Measurements from ENCODE around the gene SLCO6A1.
"Not testable (repeated sequence)": the region's sequence is repeated elsewhere in the genome, so short reads cannot be mapped to it uniquely, and the experiment has no call there.

Gene SLCO6A1

DNA sequence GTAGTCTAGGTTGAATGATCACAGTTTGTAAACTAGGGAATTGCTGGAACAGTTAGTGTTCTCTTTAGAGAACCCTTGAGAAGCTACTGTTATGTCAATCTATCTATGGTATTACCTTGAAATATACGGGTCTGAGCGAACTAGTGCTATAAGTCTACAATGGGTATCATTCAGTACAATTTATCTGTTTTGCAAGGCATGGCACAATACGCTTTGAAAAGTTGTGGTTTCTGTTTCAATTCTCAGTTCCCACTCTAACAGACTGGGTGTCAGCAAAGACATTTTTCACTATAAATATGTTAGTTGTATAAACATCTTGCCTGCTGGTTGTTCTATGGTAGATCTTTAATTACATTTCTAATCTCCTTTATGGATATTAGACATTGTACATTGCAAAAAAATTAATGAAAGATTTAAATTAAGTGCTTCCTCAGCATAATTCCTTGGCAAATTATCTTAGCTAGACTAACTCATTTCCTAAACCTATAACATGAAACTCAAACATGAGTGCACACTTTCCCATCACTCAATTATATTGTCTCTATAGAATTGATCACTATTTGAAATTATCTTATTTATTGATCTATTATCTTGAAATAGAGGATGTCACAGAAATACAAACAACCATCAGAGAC is 24.9 kb upstream of the SLCO6A1 start:
- ATAC-seq: peak; percentile 71
- no peak overlapping the region for H3K27ac Mint-ChIP-seq
- H3K4me1 Mint-ChIP-seq: peaks cover 10% of the 10 kb centered on the region
- peaks cover 2% of the 10 kb centered on the region for H3K9me3 Mint-ChIP-seq
- H3K36me3 Mint-ChIP-seq: no peaks in the 10 kb centered on the region
- no peaks in the 10 kb centered on the region for H3K27me3 Mint-ChIP-seq
- no peak overlapping the region for H3K4me3 Mint-ChIP-seq

DNA sequence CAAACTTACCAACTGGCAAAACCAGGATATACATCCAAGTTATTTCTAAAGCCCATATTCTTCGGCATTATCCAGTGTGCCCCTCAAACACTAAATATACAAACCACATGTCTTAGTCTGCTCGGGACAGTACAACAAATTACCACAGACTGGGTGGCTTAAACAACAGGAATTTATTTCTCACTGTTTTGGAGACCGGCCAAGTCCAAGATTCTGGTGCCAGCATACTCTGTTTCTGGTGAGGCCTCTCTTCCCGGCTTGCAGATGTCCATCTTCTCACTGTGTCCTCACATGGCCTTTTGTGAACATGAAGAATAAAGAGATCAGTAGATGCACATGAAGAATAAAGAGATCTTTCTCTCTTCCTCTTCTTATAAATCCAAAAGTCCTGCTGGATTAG is 12.9 kb upstream of the SLCO6A1 start:
- H3K27ac Mint-ChIP-seq: no peak overlapping the region
- H3K36me3 Mint-ChIP-seq: no peaks in the 10 kb centered on the region
- H3K27me3 Mint-ChIP-seq: no peaks in the 10 kb centered on the region
- no peaks in the 10 kb centered on the region for H3K9me3 Mint-ChIP-seq
- no peak overlapping the region for H3K4me3 Mint-ChIP-seq
- no peak for ATAC-seq
- H3K4me1 Mint-ChIP-seq: no peaks in the 10 kb centered on the region

DNA sequence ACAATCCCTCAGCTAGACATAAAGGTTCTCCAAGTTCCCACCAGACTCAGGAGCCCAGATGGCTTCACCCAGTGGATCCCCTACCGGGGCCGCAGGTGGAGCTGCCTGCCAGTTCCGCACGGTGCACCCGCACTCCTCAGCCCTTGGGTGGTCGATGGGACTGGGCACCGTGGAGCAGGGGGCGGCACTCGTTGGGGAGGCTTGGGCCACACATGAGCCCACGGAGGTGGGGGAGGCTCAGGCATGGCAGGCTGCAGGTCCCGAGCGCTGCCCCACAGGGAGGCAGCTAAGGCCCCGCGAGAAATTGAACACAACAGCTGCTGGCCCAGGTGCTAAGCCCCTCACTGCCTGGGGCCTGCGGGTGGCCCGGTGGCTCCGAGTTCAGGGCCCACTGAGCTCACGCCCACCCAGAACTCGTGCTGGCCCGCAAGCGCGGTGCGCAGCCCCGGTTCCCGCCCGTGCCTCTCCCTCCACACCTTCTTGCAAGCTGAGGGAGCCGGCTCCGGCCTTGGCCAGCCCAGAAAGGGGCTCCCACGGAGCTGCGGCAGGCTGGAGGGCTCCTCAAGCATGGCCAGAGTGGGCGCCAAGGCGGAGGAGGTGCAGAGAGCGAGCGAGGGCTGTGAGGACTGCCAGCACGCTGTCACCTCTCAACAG is 7.4 kb downstream of the SLCO6A1 start:
- not testable (repeated sequence) for ATAC-seq, H3K36me3 Mint-ChIP-seq, H3K9me3 Mint-ChIP-seq, H3K27me3 Mint-ChIP-seq, H3K27ac Mint-ChIP-seq, H3K4me3 Mint-ChIP-seq, H3K4me1 Mint-ChIP-seq

DNA sequence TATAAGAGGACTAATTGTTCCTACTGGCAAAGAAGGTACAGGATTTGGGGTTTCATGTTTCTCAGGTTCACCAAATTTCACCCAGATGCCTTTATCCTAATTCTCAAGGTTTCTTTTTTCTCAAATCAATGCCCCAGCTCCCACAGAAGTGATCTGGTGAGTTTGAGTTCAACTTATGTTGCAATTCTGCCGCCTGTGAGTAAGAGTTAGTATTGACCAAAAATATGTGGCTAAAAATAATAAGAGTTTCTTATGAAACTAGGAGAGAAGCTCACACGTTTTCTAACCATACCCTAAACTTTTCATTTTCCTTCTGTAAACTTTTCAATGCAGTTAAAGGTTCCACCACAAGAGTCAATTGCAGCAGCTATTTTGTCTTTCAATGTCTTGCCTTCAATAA is 15.1 kb downstream of the SLCO6A1 start:
- no peak for ATAC-seq
- H3K27ac Mint-ChIP-seq: no peak overlapping the region
- H3K36me3 Mint-ChIP-seq: no peaks in the 10 kb centered on the region
- H3K27me3 Mint-ChIP-seq: no peaks in the 10 kb centered on the region
- H3K4me1 Mint-ChIP-seq: no peaks in the 10 kb centered on the region
- no peaks in the 10 kb centered on the region for H3K9me3 Mint-ChIP-seq
- no peak overlapping the region for H3K4me3 Mint-ChIP-seq

DNA sequence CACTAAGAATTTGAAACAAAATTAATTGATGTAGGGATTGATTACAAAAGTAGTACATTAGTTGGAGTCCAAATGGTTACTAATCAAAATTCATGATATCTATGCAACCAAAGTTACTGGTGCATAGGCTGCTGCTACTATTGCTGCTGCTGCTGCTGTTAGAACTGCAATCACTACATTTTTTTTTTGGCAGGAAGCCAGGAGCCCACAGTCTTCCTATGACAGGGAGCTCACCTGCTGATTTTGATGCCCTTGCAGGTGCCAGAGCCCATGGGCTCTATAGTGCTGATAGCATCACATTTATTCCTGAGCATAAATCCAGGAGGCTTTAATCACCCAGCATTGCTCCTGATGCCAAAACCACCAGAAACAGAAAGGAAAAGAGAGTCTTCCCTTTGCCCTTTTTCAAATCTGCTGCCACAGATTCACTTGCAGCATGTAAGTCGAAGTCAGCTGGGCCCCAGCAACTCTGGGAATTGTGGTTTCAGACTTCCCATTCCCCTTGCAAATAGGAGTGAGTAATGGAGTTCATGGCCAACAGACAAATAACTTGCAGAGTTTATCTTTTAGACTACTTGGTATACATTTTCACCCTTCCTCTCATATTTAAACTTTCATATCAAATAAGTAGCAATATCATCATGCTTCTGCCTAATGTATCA is 17.6 kb downstream of the SLCO6A1 start:
- ATAC-seq: no peak
- Mint-ChIP-seq H3K27me3 (no peaks in the 10 kb centered on the region), H3K4me1 (no peaks in the 10 kb centered on the region), H3K27ac (no peak overlapping the region), H3K36me3 (no peaks in the 10 kb centered on the region), H3K9me3 (no peaks in the 10 kb centered on the region), H3K4me3 (no peak overlapping the region)

DNA sequence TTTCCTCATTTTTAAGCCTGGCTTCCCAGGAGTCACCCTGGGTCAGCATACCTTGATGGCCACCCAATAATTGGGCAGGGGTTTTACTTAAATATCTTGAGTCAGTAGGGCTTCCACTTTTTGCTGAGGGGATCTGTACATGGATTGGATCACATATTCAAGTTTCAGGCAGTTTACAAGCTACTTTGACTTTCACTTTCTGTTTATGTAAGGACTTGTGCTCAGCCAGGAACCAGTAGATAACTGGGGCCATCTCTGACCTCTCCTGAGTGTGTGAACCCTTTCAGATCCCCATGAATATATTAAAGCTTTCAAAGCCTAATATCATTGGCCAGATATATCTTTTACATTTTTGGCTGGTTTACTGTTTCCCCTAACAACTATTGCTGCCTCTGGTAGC is 45.1 kb downstream of the SLCO6A1 start:
- no peaks in the 10 kb centered on the region for H3K4me1 Mint-ChIP-seq
- ATAC-seq: no peak
- H3K4me3 Mint-ChIP-seq: no peak overlapping the region
- no peaks in the 10 kb centered on the region for H3K36me3 Mint-ChIP-seq
- H3K27me3 Mint-ChIP-seq: no peaks in the 10 kb centered on the region
- no peak overlapping the region for H3K27ac Mint-ChIP-seq
- H3K9me3 Mint-ChIP-seq: no peaks in the 10 kb centered on the region

DNA sequence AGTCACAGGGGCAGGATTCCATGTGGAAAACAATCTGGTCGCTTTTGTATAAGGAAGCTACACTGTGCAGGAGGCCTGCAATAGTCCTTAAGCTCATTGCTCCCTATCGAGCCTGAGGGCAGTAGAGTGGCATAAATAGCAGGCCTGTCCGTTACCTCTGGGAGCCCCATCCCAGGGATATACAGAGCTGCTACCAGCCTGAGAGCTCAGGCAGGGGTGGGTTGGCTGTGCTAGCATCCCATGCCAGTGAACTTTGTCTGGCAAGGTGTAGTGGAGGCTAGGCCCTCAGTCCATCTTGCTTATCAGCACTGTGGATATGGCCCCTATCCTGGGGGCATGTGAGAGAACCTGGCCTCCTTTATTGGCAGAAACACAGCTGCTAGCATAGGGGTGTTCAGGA is 47.7 kb downstream of the SLCO6A1 start:
- no peaks in the 10 kb centered on the region for H3K36me3 Mint-ChIP-seq
- H3K27me3 Mint-ChIP-seq: no peaks in the 10 kb centered on the region
- no peak for ATAC-seq
- H3K27ac Mint-ChIP-seq: no peak overlapping the region
- no peaks in the 10 kb centered on the region for H3K4me1 Mint-ChIP-seq
- no peak overlapping the region for H3K4me3 Mint-ChIP-seq
- no peaks in the 10 kb centered on the region for H3K9me3 Mint-ChIP-seq

DNA sequence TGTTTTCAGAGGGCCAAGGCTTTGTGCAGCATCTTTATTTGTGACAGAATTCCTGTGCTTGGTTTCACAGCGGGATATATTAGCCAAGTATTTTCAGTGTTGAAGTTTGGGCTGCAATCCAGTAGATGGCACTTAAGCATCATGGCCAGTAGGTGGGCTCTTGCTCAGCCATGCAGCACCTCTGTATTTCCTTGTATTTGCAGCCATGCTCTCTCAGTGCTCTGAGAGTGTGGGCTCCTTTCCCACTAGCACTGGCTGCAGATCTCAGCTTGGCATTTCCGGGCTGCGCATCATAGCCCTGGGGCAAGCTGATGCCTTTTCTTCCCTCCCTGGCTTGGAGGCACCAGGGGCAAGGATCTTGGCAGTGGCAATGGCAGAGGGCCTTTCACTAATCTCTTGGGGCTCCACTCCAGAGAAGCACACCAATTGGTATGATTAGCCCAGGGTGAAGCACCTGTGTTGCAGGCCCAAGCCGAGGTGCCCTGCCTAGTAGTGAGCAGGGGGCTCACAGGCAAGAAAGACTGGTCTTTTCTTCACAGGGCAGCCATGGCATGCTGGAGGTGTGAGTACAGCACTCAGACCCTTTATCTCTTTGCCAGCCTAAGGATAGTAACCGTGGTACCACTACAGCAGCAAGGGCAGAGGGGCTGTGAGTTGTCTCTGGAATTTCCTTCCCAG is 48.3 kb downstream of the SLCO6A1 start:
- no peak for ATAC-seq
- no peaks in the 10 kb centered on the region for H3K9me3 Mint-ChIP-seq
- no peaks in the 10 kb centered on the region for H3K36me3 Mint-ChIP-seq
- no peak overlapping the region for H3K27ac Mint-ChIP-seq
- H3K4me3 Mint-ChIP-seq: no peak overlapping the region
- no peaks in the 10 kb centered on the region for H3K4me1 Mint-ChIP-seq
- H3K27me3 Mint-ChIP-seq: no peaks in the 10 kb centered on the region

DNA sequence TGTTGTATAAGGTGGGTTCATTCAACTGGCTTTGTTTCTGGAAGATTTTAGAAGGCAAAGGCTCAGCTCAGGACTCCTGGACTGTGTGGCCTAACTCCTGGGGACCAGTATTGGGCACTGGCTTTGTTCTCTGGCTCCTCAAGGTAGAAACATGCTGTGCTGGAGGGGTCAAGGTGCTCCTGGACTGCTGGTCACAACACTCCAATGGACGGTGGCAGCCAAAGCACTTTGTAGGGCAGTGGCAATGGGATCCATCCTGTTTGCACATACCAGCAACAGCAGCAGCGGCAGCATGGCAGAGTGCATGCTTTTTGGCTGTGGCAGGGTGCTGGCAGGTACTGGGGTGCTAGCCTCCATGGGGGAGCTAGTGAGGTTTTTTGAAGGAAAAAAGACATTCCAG is 65.3 kb downstream of the SLCO6A1 start:
- ATAC-seq: no peak
- Mint-ChIP-seq H3K27me3 (no peaks in the 10 kb centered on the region), H3K4me3 (no peak overlapping the region), H3K4me1 (no peaks in the 10 kb centered on the region), H3K27ac (no peak overlapping the region), H3K36me3 (no peaks in the 10 kb centered on the region), H3K9me3 (peaks cover 12% of the 10 kb centered on the region)

DNA sequence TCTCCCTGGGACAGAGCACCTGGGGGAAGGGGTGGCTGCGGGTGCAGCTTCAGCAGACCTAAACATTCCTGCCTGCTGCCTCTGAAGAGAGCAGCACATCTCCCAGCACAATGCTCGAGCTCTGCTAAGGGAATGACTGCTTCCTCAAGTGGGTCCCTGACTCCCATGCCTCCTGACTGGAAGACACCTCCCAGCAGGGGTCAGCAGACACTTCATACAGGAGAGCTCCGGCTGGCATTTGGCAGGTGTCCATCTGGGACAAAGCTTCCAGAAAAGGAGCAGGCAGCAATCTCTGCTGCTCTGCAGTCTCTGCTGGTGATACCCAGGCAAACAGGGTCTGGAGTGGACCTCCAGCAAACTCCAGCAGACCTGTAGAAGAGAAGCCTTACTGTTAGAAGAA is 77.2 kb downstream of the SLCO6A1 start:
- no peaks in the 10 kb centered on the region for H3K4me1 Mint-ChIP-seq
- H3K27ac Mint-ChIP-seq: no peak overlapping the region
- H3K27me3 Mint-ChIP-seq: no peaks in the 10 kb centered on the region
- ATAC-seq: no peak
- no peak overlapping the region for H3K4me3 Mint-ChIP-seq
- H3K36me3 Mint-ChIP-seq: no peaks in the 10 kb centered on the region
- peaks cover 16% of the 10 kb centered on the region for H3K9me3 Mint-ChIP-seq

DNA sequence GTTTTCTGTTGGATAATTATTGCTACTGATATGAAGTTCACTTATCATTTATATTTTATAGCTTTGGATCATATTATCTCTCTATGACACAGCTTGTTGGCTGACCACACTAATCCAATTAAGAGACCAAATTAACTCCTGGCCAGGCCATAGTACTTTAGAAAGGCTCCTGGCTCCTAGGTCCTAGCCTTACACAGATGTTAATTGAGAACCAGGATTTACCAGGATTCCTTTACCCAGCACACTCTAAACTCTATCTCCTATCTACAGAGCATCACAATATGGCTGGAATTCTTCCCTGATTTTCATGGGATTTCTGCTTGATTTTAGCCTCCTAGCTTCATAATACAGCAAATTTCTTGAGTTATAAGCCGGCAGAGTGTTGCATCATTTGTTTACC is 80.3 kb downstream of the SLCO6A1 start:
- Mint-ChIP-seq H3K27ac (no peak overlapping the region), H3K9me3 (peaks cover under 1% of the 10 kb centered on the region), H3K4me1 (no peaks in the 10 kb centered on the region), H3K36me3 (no peaks in the 10 kb centered on the region), H3K27me3 (no peaks in the 10 kb centered on the region), H3K4me3 (no peak overlapping the region)
- ATAC-seq: no peak

DNA sequence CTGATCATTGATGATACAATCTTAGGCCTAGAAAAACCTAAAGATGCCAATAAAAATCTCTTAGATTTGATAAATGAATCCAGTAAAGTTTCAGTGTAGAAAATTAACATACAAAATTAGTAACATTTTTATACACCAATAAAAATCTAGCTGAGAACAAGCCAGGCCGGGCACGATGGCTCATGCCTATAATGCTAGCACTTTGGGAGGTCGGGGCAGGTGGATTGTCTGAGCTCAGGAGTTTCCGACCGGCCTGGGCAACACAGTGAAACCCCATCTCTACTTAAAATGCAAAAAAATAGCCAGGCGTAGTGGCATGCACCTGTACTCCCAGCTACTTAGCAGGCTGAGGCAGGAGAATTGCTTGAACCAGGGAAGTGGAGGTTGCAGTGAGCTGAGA is 84.4 kb downstream of the SLCO6A1 start:
- H3K36me3 Mint-ChIP-seq: no peaks in the 10 kb centered on the region
- no peaks in the 10 kb centered on the region for H3K9me3 Mint-ChIP-seq
- H3K4me3 Mint-ChIP-seq: no peak overlapping the region
- H3K27me3 Mint-ChIP-seq: no peaks in the 10 kb centered on the region
- no peak for ATAC-seq
- H3K4me1 Mint-ChIP-seq: no peaks in the 10 kb centered on the region
- no peak overlapping the region for H3K27ac Mint-ChIP-seq

DNA sequence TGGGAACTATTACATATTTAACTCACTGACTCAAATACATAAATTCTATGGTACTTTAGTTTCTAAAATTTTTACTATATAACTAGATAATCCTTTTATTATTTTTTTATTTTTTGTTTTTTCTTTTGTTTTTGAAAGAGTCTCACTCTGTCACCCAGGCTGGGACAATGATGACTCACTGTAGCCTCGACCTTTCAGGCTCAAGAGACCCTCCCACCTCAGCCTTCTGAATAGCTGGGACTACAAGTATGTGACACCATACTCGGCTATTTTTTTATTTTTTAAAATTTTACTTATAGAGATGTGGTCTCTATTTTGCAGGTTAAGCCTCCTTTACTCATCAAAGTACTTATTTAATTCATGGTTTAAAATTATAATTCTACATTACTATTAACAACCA is 110.6 kb downstream of the SLCO6A1 start:
- no peak overlapping the region for H3K4me3 Mint-ChIP-seq
- H3K27ac Mint-ChIP-seq: no peak overlapping the region
- H3K27me3 Mint-ChIP-seq: no peaks in the 10 kb centered on the region
- no peaks in the 10 kb centered on the region for H3K36me3 Mint-ChIP-seq
- ATAC-seq: no peak
- peaks cover 13% of the 10 kb centered on the region for H3K9me3 Mint-ChIP-seq
- no peaks in the 10 kb centered on the region for H3K4me1 Mint-ChIP-seq

DNA sequence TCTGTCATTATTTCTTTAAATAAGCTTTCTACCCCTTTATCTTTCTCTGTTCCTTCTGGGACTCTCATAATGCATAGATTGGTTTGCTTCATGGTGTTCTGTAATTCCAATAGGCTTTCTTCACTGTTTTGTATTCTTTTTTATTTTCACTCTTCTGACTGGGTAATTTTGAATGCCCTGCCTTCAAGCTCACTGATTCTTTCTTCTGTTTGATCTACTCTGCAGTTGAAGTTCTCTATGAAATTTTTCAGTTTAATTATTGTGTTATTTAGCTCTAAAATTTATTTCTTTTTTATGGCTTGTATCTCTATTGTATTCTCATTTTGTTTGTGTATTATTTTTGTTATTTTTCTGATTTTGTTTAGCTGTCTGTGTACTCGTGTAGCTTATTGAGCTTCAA is 113.4 kb downstream of the SLCO6A1 start:
- Mint-ChIP-seq H3K9me3 (peaks cover 13% of the 10 kb centered on the region), H3K27ac (no peak overlapping the region), H3K4me1 (no peaks in the 10 kb centered on the region), H3K27me3 (no peaks in the 10 kb centered on the region), H3K4me3 (no peak overlapping the region), H3K36me3 (no peaks in the 10 kb centered on the region)
- ATAC-seq: no peak

DNA sequence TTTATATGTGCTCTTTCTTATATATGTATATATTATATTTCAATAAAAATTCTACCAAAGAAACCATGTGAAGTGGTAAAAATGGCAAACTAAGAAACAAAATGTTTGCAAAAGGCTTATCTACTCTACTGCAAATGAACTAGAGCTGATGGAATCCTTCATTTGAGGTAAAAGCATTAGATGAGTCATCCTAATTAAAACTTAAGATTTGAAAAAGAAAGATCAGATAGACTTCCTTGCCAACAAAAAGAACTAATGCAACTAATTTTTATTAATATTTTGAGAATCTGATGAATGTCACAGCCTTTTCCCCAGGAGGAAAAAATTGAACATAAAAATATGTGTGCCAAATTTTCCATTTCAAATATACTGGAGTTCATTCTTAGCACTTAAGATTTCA is 118.6 kb downstream of the SLCO6A1 start:
- Mint-ChIP-seq H3K36me3 (no peaks in the 10 kb centered on the region), H3K27ac (no peak overlapping the region), H3K27me3 (no peaks in the 10 kb centered on the region), H3K4me3 (no peak overlapping the region), H3K4me1 (no peaks in the 10 kb centered on the region), H3K9me3 (peaks cover 8% of the 10 kb centered on the region)
- no peak for ATAC-seq

DNA sequence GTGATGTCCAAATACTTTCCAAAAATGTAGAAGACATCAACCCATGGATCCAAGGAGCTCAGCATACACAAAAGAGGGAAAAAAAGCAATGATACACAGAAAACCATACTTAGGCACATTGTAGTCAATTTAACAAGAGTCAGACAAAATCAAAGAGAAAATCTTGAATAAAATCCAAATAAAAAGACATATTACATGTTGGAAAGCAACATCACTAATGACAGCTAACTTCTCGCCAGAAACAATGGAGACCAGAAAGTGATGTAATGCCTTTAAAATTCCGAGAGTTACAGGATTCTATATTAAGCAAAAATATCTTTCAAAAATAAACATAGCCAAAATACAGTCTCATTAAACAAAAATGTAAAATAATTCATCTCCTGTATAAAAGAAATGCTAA is 122.9 kb downstream of the SLCO6A1 start:
- no peak for ATAC-seq
- no peak overlapping the region for H3K27ac Mint-ChIP-seq
- H3K9me3 Mint-ChIP-seq: no peaks in the 10 kb centered on the region
- no peaks in the 10 kb centered on the region for H3K4me1 Mint-ChIP-seq
- no peaks in the 10 kb centered on the region for H3K36me3 Mint-ChIP-seq
- no peaks in the 10 kb centered on the region for H3K27me3 Mint-ChIP-seq
- no peak overlapping the region for H3K4me3 Mint-ChIP-seq

All from stimulated activated memory B cell treated with anti-CD40 and anti-IgM and Interleukin-4, amounts not matched to agents 10 μg/mL and 1 μg/mL and 100 μg/mL, for 72 hours (primary cell).